ENCODE results near the gene ADGRB3.

Gene ADGRB3

DNA sequence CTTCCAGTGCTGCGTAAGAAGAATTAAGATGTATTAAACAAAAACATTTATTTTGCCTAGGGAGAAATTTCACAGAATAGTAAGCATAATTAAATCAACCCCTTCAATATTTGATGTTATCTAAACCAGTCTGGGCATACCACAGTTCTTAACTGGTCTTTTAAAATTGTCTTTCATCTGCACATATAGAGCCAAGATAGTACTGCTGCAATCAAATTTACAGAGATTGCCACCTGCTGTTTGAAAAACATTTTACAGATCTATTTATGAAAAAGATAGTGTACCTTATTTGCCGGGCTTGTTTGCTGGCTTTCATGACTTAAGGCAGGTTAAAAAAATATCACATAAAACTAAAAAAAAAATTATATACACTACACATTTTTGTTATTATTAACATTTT, 323.2 kb downstream of the ADGRB3 start:
- no peaks in the 10 kb centered on the region for H3K27me3 ChIP-seq (replicated peaks; ENCODE audit: insufficient read depth, low read length)
- H2AFZ ChIP-seq (ENCODE audit: low read length), result no peak overlapping the region
- H3F3A ChIP-seq (ENCODE audit: insufficient read depth, low read length), result no peaks in the 10 kb centered on the region
- H3K36me3 ChIP-seq (replicated peaks; ENCODE audit: insufficient read depth, low read length), result no peaks in the 10 kb centered on the region
- H3K79me2 ChIP-seq (ENCODE audit: low read length), result no peaks in the 10 kb centered on the region
- H3K4me2 ChIP-seq (ENCODE audit: low read depth, low read length), result no peak overlapping the region
- H3K4me3 ChIP-seq (ENCODE audit: low read length), result no peak overlapping the region
- TF ChIP-seq, protein P1, sequence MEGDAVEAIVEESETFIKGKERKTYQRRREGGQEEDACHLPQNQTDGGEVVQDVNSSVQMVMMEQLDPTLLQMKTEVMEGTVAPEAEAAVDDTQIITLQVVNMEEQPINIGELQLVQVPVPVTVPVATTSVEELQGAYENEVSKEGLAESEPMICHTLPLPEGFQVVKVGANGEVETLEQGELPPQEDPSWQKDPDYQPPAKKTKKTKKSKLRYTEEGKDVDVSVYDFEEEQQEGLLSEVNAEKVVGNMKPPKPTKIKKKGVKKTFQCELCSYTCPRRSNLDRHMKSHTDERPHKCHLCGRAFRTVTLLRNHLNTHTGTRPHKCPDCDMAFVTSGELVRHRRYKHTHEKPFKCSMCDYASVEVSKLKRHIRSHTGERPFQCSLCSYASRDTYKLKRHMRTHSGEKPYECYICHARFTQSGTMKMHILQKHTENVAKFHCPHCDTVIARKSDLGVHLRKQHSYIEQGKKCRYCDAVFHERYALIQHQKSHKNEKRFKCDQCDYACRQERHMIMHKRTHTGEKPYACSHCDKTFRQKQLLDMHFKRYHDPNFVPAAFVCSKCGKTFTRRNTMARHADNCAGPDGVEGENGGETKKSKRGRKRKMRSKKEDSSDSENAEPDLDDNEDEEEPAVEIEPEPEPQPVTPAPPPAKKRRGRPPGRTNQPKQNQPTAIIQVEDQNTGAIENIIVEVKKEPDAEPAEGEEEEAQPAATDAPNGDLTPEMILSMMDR (IDR thresholded peaks at IDR 0.05; ENCODE audit: low read length), result no peak; the same call in 1 of the 2 replicates
- no peak for TF ChIP-seq EZH2phosphoT487 (IDR thresholded peaks at IDR 0.05; ENCODE audit: low read length)
- TF ChIP-seq EZH2 (optimal IDR thresholded peaks at IDR 0.05; ENCODE audit: low read depth, low read length), result no peak
- no peaks in the 10 kb centered on the region for H4K20me1 ChIP-seq (ENCODE audit: insufficient read depth, low read length)
- no peaks in the 10 kb centered on the region for H3K9me3 ChIP-seq (replicated peaks; ENCODE audit: insufficient read depth, low read length)
- H3K9ac ChIP-seq (ENCODE audit: low read length), result no peak overlapping the region
- no peak overlapping the region for H3K27ac ChIP-seq (ENCODE audit: low read length)
- no peaks in the 10 kb centered on the region for H3K4me1 ChIP-seq (ENCODE audit: low read length)
- H3K9me2 ChIP-seq (replicated peaks; ENCODE audit: insufficient read depth, low read length), result no peaks in the 10 kb centered on the region
- DNase-seq, result peak; percentile 7

DNA sequence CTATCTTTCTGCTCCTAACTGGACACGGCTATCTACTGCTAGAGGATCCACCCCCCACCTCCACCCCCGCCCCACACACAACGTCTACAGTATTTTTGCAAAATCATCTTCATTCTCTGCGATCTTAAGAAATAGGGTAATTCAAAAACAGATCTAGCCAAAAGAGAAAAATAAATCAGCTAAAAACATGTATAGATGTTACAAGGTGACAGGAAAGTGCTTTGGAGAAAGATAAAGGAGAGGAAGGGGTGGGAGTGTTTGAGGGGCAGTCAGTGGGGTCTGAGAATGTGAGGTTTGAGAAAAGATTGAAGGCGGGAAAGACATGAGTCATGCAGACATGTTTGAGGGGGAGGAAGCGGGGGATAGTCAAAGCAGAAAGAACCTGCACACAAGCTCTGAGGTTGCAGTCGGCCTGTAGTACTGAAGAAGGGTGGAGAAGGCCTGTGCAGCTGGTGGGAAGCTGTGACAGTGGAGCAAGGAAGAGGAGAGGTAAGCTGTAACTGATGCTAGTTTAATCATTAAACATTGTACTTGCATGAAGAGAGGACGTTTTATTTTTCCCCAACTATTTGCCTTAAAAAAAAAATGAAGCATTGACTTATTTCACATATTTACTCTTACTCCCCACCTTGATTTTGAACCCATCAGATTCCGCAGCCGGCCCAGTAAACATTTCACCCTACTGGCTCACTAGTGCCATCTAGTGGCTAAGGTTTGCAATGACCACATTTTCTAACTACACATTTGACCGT, 332.6 kb downstream of the ADGRB3 start:
- no peaks in the 10 kb centered on the region for H3K27me3 ChIP-seq (replicated peaks; ENCODE audit: insufficient read depth, low read length)
- no peak overlapping the region for H3K4me3 ChIP-seq (ENCODE audit: low read length)
- peak; percentile 60 for DNase-seq
- no peaks in the 10 kb centered on the region for H3K36me3 ChIP-seq (replicated peaks; ENCODE audit: insufficient read depth, low read length)
- TF ChIP-seq, protein P1 (IDR thresholded peaks at IDR 0.05; ENCODE audit: low read length), result peak; percentile 90
- TF ChIP-seq EZH2 (optimal IDR thresholded peaks at IDR 0.05; ENCODE audit: low read depth, low read length), result no peak
- no peaks in the 10 kb centered on the region for H4K20me1 ChIP-seq (ENCODE audit: insufficient read depth, low read length)
- H3K4me2 ChIP-seq (ENCODE audit: low read depth, low read length), result no peak overlapping the region
- no peak overlapping the region for H3K9ac ChIP-seq (ENCODE audit: low read length)
- no peak overlapping the region for H3K27ac ChIP-seq (ENCODE audit: low read length)
- no peaks in the 10 kb centered on the region for H3K9me2 ChIP-seq (replicated peaks; ENCODE audit: insufficient read depth, low read length)
- no peaks in the 10 kb centered on the region for H3K4me1 ChIP-seq (ENCODE audit: low read length)
- no peaks in the 10 kb centered on the region for H3F3A ChIP-seq (ENCODE audit: insufficient read depth, low read length)
- H3K9me3 ChIP-seq (replicated peaks; ENCODE audit: insufficient read depth, low read length), result no peaks in the 10 kb centered on the region
- H3K79me2 ChIP-seq (ENCODE audit: low read length), result no peaks in the 10 kb centered on the region
- H2AFZ ChIP-seq (ENCODE audit: low read length), result peak overlapping the region; percentile 21; the same call in 1 of the 2 replicates

DNA sequence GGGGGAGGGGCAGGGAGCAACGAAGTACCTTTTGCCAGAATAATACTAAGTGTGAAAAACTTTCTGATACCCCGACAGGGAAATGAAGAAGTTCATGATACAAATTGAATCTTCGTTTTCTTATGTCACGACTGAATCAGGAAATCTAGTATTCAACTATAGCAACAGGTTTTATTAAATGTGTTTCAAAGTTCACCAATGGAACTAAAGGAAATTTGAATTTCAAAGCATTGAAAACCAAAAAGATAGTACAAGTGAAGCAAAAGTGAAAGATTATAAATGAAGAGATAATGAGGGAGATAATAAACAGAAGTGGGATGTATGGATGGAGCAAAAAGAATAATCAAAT, 333.2 kb downstream of the ADGRB3 start:
- TF ChIP-seq EZH2 (optimal IDR thresholded peaks at IDR 0.05; ENCODE audit: low read depth, low read length) (no peak), EZH2phosphoT487 (IDR thresholded peaks at IDR 0.05; ENCODE audit: low read length) (no peak)
- TF ChIP-seq, protein P1 (IDR thresholded peaks at IDR 0.05; ENCODE audit: low read length), result no peak
- Histone ChIP-seq H3K9me3 (replicated peaks; ENCODE audit: insufficient read depth, low read length) (no peaks in the 10 kb centered on the region), H3K36me3 (replicated peaks; ENCODE audit: insufficient read depth, low read length) (no peaks in the 10 kb centered on the region), H3K4me1 (ENCODE audit: low read length) (no peaks in the 10 kb centered on the region), H3K4me2 (ENCODE audit: low read depth, low read length) (no peak overlapping the region), H3K4me3 (ENCODE audit: low read length) (no peak overlapping the region), H3K27me3 (replicated peaks; ENCODE audit: insufficient read depth, low read length) (no peaks in the 10 kb centered on the region), H2AFZ (ENCODE audit: low read length) (no peak overlapping the region), H4K20me1 (ENCODE audit: insufficient read depth, low read length) (no peaks in the 10 kb centered on the region), H3K9ac (ENCODE audit: low read length) (no peak overlapping the region), H3K27ac (ENCODE audit: low read length) (no peak overlapping the region), H3K9me2 (replicated peaks; ENCODE audit: insufficient read depth, low read length) (no peaks in the 10 kb centered on the region), H3F3A (ENCODE audit: insufficient read depth, low read length) (no peaks in the 10 kb centered on the region), H3K79me2 (ENCODE audit: low read length) (no peaks in the 10 kb centered on the region)
- no peak for DNase-seq
